ENCODE measurements around the gene COL6A3. TPM values are rescaled to one million over a fixed set of nuclear protein-coding genes. Genes with fewer than 3 reads are reported as not detected.

COL6A3 gene
- total and polyA plus RNA-seq, 2 donors (not counting 1 experiment from before 2014, with no cell fraction given): 0.01 to 0.10 TPM

DNA sequence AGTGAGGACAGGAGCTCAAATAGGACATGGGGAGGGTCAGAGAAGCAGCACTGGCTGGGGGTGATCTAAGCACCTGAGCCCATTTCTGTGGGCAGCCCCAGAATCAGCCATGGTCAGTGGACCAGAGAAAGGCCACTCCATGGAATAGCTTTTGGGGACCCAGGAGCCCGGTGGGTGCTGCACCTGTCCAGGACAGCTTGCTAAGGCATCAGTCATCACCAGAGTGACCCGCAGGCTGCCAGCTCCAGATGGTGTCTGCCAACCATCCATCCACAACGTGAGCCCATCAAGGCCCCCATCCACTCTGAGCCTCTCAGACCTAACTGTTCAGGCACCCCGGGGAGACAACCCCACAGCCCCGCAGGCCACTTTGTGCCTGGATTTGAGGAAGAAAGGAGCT, 23.6 kb upstream of the COL6A3 start:
- Mint-ChIP-seq H3K9me3 (ENCODE audit: insufficient read depth) (no peaks in the 10 kb centered on the region), H3K27ac (no peak overlapping the region)

DNA sequence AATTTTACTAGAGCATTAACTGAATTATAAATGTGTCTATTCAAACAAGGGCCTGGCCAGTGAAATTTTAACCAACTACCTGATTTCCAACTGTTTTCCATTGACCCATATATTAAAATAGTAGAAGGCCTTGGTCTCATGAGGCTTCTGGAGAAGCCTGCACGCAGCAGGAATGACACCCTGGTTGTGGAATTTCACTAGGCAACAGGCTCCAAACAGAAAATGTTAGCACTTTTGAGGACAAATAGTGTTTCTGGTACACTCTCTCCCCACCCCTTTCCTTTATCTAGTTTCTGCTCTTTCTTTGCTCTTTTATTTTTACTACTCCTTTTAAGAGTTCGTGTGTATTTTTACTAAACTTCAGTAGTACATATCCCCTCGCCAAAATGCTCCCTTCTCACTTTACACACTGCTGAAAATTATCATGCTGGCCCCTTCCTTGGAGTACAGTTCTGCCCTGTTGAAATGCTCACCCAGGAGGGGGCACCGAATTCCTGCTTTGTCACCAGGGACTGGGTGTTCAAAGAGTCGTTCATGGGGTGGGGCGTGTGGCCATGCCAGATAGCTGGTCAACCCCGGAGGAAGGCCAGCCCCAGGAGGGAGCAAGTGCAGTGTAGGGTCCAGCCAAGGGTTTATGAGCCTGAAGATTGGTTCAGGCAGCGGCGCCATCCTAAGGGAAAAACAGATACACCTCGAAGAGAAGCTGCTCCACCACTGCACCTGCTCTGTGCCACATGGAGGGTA, 22.1 kb upstream of the COL6A3 start:
- Histone ChIP-seq H3K27me3 (replicated peaks in 1 of 4; ENCODE audit: control extremely low read depth in 1 of 4, control insufficient read depth in 3 of 4, insufficient read depth in 4 of 4, low read length in 3 of 4) (peaks cover 0 to 20% (median 0%) of the 10 kb centered on the region in 4 experiments), H3K4me2 (replicated peaks; ENCODE audit: low read depth, low read length, poor library complexity, severe bottlenecking) (no peak overlapping the region), H2AFZ (ENCODE audit: insufficient read depth, low read depth, low read length, poor library complexity, severe bottlenecking) (no peak overlapping the region), H3K9me3 (ENCODE audit: control extremely low read depth in 1 of 3, control insufficient read depth in 2 of 3, insufficient read depth in 1 of 3, low read length in 2 of 3) (peaks cover 0 to 8% (median 0%) of the 10 kb centered on the region in 3 donors), H3K4me1 (ENCODE audit: control insufficient read depth in 2 of 2, insufficient read depth in 2 of 2, low read length in 2 of 2) (peaks cover 18 to 21% of the 10 kb centered on the region in 2 donors), H3K9ac (ENCODE audit: low read length) (no peak overlapping the region), H4K20me1 (ENCODE audit: control insufficient read depth, insufficient read depth, low read length, poor library complexity, severe bottlenecking) (no peaks in the 10 kb centered on the region), H3K79me2 (ENCODE audit: control insufficient read depth, insufficient read depth, low read length) (no peaks in the 10 kb centered on the region), H3K27ac (ENCODE audit: low read length in 2 of 2) (no peak overlapping the region), H3K36me3 (replicated peaks in 1 of 2; ENCODE audit: control extremely low read depth in 1 of 2, control insufficient read depth in 1 of 2, extremely low read depth in 1 of 2, insufficient read depth in 2 of 2, low read length in 1 of 2) (no peaks in the 10 kb centered on the region), H3K4me3 (ENCODE audit: control extremely low read depth in 1 of 5, extremely low read depth in 1 of 5, insufficient read depth in 1 of 5, low read depth in 2 of 5, low read length in 4 of 5) (no peak overlapping the region)
- no peak for DNase-seq
- WGBS (ENCODE audit: insufficient coverage): 88% methylated on average over 9 of the region's 10 CpGs
- no peak for ATAC-seq (ENCODE audit: low read depth)
- H3K27ac Mint-ChIP-seq: no peak overlapping the region
- no peaks in the 10 kb centered on the region for H3K9me3 Mint-ChIP-seq (ENCODE audit: insufficient read depth)
- ChIA-PET POLR2A (no interaction called here), CTCF (no interaction called here)
- H3K27me3 Mint-ChIP-seq: peaks cover 16% of the 10 kb centered on the region
- intact Hi-C loops (cut with micrococcal nuclease): no loop called here
- TF ChIP-seq EZH2 (IDR thresholded peaks at IDR 0.05; ENCODE audit: borderline replicate concordance, insufficient read depth, low read depth, low read length, poor library complexity, severe bottlenecking): no peak
- TF ChIP-seq, protein P1, sequence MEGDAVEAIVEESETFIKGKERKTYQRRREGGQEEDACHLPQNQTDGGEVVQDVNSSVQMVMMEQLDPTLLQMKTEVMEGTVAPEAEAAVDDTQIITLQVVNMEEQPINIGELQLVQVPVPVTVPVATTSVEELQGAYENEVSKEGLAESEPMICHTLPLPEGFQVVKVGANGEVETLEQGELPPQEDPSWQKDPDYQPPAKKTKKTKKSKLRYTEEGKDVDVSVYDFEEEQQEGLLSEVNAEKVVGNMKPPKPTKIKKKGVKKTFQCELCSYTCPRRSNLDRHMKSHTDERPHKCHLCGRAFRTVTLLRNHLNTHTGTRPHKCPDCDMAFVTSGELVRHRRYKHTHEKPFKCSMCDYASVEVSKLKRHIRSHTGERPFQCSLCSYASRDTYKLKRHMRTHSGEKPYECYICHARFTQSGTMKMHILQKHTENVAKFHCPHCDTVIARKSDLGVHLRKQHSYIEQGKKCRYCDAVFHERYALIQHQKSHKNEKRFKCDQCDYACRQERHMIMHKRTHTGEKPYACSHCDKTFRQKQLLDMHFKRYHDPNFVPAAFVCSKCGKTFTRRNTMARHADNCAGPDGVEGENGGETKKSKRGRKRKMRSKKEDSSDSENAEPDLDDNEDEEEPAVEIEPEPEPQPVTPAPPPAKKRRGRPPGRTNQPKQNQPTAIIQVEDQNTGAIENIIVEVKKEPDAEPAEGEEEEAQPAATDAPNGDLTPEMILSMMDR (IDR thresholded peaks at IDR 0.05): no peak
- H3K4me3 Mint-ChIP-seq: no peak overlapping the region
- peaks cover 28% of the 10 kb centered on the region for H3K4me1 Mint-ChIP-seq

More for the DNA sequence above, 23.6 kb upstream of the COL6A3 start:
- no peak for TF ChIP-seq EZH2 (IDR thresholded peaks at IDR 0.05; ENCODE audit: borderline replicate concordance, insufficient read depth, low read depth, low read length, poor library complexity, severe bottlenecking)
- TF ChIP-seq, protein P1 (IDR thresholded peaks at IDR 0.05): no peak
- peaks cover 0 to 7% (median 0%) of the 10 kb centered on the region in 3 donors for H3K9me3 ChIP-seq (ENCODE audit: control extremely low read depth in 1 of 3, control insufficient read depth in 2 of 3, insufficient read depth in 1 of 3, low read length in 2 of 3)
- H4K20me1 ChIP-seq (ENCODE audit: control insufficient read depth, insufficient read depth, low read length, poor library complexity, severe bottlenecking): no peaks in the 10 kb centered on the region
- Mint-ChIP-seq H3K27me3 (peaks cover 13% of the 10 kb centered on the region), H3K4me3 (no peak overlapping the region), H3K4me1 (peaks cover 25% of the 10 kb centered on the region)
- H3K27me3 ChIP-seq (replicated peaks in 1 of 4; ENCODE audit: control extremely low read depth in 1 of 4, control insufficient read depth in 3 of 4, insufficient read depth in 4 of 4, low read length in 3 of 4): peaks cover 0 to 19% (median 0%) of the 10 kb centered on the region in 4 experiments
- ChIA-PET CTCF (no interaction called here), POLR2A (no interaction called here)
- WGBS (ENCODE audit: insufficient coverage): 91% methylated on average over 3 of the region's 5 CpGs
- no peak overlapping the region for H3K4me2 ChIP-seq (replicated peaks; ENCODE audit: low read depth, low read length, poor library complexity, severe bottlenecking)
- ATAC-seq (ENCODE audit: low read depth): no peak
- H2AFZ ChIP-seq (ENCODE audit: insufficient read depth, low read depth, low read length, poor library complexity, severe bottlenecking): no peak overlapping the region
- no peaks in the 10 kb centered on the region for H3K79me2 ChIP-seq (ENCODE audit: control insufficient read depth, insufficient read depth, low read length)
- H3K4me3 ChIP-seq (ENCODE audit: control extremely low read depth in 1 of 5, extremely low read depth in 1 of 5, insufficient read depth in 1 of 5, low read depth in 2 of 5, low read length in 4 of 5): no peak overlapping the region
- H3K4me1 ChIP-seq (ENCODE audit: control insufficient read depth in 2 of 2, insufficient read depth in 2 of 2, low read length in 2 of 2): peaks cover 18 to 21% of the 10 kb centered on the region in 2 donors
- H3K9ac ChIP-seq (ENCODE audit: low read length): no peak overlapping the region
- no peaks in the 10 kb centered on the region for H3K36me3 ChIP-seq (replicated peaks in 1 of 2; ENCODE audit: control extremely low read depth in 1 of 2, control insufficient read depth in 1 of 2, extremely low read depth in 1 of 2, insufficient read depth in 2 of 2, low read length in 1 of 2)
- DNase-seq: no peak
- intact Hi-C loops (cut with micrococcal nuclease): no loop called here
- no peak overlapping the region for H3K27ac ChIP-seq (ENCODE audit: low read length in 2 of 2)
